ENCODE results near the gene GAD2.

Gene GAD2

GRCh38 chr10:26216585-26217395, at the start of gene GAD2:
GAD2 (plus strand) TSS chr10:26216774; CDS start chr10:26216810, 36 bp downstream.
- no peak for DNase-seq (ENCODE audit: low read depth)

GRCh38 chr10:26169466-26169865, 47.1 kb upstream of the GAD2 start:
- DNase-seq (ENCODE audit: low read depth), result no peak

- DNase-seq (ENCODE audit: low read depth), result no peak
Observed at GRCh38 chr10:26172131-26172530, 44.4 kb upstream of the GAD2 start.

GRCh38 chr10:26173837-26174236, 42.7 kb upstream of the GAD2 start:
- no peak for DNase-seq (ENCODE audit: low read depth)

- no peak for DNase-seq (ENCODE audit: low read depth)
Observed at GRCh38 chr10:26177341-26177740, 39.2 kb upstream of the GAD2 start.

- no peak for DNase-seq (ENCODE audit: low read depth)
Observed at GRCh38 chr10:26194275-26194674, 22.3 kb upstream of the GAD2 start.

GRCh38 chr10:26197248-26197647, 19.3 kb upstream of the GAD2 start:
- DNase-seq (ENCODE audit: low read depth), result no peak

GRCh38 chr10:26198119-26198518, 18.5 kb upstream of the GAD2 start:
- DNase-seq (ENCODE audit: low read depth), result no peak

GRCh38 chr10:26199841-26200240, 16.7 kb upstream of the GAD2 start:
- DNase-seq (ENCODE audit: low read depth), result no peak

- DNase-seq (ENCODE audit: low read depth), result no peak
Observed at GRCh38 chr10:26205223-26205622, 11.4 kb upstream of the GAD2 start.

- DNase-seq (ENCODE audit: low read depth), result no peak
Observed at GRCh38 chr10:26211781-26212444, 4.7 kb upstream of the GAD2 start.

- DNase-seq (ENCODE audit: low read depth), result no peak
Observed at GRCh38 chr10:26212511-26212910, 4.1 kb upstream of the GAD2 start.

GRCh38 chr10:26213157-26213800, 3.3 kb upstream of the GAD2 start:
- no peak for DNase-seq (ENCODE audit: low read depth)

GRCh38 chr10:26214004-26214403, 2.6 kb upstream of the GAD2 start:
- DNase-seq (ENCODE audit: low read depth), result no peak

- DNase-seq (ENCODE audit: low read depth), result no peak
Observed at GRCh38 chr10:26214551-26215395, 1.8 kb upstream of the GAD2 start.

- no peak for DNase-seq (ENCODE audit: low read depth)
Observed at GRCh38 chr10:26215396-26215934, 1.1 kb upstream of the GAD2 start.

- no peak for DNase-seq (ENCODE audit: low read depth)
Observed at GRCh38 chr10:26215935-26216584, 514 bp upstream of the GAD2 start.

GRCh38 chr10:26217396-26218086, 967 bp downstream of the GAD2 start:
- DNase-seq (ENCODE audit: low read depth), result no peak

GRCh38 chr10:26219676-26220075, 3.1 kb downstream of the GAD2 start:
- DNase-seq (ENCODE audit: low read depth), result no peak

GRCh38 chr10:26220901-26221300, 4.3 kb downstream of the GAD2 start:
- DNase-seq (ENCODE audit: low read depth), result no peak

GRCh38 chr10:26221541-26221940, 5.0 kb downstream of the GAD2 start:
- DNase-seq (ENCODE audit: low read depth), result no peak
